ENCODE results near the gene NRM.
A peak's percentile ranks its signal among the peaks of the same experiment; 100 is the strongest.
"Not testable (repeated sequence)": the region's sequence is repeated elsewhere in the genome, so short reads cannot be mapped to it uniquely, and the experiment has no call there.

The NRM gene

DNA sequence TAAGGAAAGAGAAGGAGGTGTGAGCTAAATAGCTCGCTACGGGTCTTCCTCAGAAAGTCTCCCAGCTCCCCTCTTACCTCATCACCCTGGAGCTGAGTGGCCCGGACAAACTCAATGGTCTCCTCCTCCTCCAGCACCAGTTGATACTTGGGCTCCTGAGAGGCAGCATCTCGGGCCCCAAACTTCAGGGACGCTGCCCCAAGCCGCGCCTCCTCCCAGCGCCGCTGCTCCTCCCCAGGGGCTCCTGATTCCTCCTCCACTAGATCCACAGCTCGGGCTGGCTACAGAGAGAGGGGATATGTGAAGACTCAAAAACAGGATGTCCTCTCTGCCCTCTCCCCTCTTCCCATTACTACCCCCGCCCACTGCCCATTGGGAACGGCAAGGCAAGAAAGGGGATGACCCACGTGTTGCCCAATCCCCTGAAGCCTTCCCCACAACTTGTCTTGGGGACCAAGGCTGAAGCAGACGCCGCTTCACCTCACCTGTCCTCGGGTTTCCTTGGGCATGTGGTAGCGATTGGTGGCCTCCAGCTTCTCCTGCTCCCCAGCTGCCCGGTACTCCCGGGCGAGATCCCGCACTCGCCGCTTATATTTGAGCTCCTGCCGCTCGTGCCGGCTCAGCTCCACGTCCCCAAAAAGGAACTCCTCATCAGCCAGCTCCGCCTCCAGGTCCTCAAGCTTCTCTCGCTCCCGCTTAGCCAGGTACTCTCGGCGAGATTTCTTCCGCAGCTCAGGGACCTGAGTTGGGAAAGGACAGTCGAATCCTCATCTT, 25.6 kb downstream of the NRM start:
- DNase-seq (ENCODE audit: low spot score) = no peak

DNA sequence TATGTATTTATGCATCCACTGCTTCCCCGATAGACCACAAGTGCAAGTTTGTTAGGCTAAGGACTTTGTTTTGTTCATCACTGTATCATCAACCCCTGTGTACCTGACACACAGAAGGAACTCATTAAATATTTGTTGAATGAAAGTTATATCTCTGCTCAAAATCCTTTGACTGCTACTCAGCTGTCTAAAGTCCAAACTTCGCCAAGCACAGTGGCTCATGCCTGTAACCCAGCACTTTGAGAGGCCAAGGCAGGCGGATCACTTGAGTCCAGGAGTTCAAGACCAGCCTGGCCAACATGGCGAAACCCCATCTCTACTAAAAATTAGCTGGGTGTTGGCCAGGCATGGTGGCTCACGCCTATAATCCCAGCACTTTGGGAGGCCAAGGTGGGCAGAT, 32.9 kb downstream of the NRM start:
- DNase-seq (ENCODE audit: low spot score) = not testable (repeated sequence)

DNA sequence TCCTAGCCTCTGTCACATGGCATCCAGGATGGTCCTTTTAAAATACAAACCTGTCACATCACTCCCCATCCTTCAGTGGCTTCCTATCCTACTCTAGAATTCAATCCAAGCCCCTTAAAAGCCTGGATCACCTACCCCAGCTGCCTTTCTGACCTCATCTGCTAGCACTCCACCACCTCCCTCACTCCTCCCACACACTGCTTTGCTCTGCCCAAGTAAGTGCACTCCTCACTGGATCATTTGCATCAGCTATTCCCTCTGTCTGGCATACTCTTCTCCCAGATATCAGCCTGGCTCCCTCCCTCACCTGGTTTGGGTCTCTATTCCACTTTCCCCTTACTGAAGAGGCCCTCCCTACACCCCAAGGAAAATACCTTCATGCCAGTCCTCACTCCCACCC, 33.3 kb downstream of the NRM start:
- DNase-seq (ENCODE audit: low spot score) = no peak

GRCh38 chr6:30656513-30656912, 34.3 kb downstream of the NRM start:
- no peak for DNase-seq (ENCODE audit: low spot score)

DNA sequence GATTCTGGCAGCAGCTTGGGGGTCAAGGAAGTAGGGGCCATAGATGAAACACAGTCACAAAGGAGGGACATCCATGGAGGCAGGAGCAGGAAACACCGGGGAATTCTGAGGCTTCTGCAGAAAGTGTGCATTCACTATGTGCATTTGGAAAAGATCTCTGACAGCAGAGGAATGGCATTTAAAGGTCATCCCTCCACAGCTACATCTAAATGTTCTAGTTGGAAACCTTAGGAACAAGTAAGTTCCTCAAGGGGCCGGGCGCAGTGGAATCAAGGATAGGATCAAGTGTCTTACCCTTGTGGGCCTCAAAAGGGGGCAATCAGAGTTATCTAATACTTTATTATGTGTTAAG, 35.1 kb downstream of the NRM start:
- no peak for DNase-seq (ENCODE audit: low spot score)

DNA sequence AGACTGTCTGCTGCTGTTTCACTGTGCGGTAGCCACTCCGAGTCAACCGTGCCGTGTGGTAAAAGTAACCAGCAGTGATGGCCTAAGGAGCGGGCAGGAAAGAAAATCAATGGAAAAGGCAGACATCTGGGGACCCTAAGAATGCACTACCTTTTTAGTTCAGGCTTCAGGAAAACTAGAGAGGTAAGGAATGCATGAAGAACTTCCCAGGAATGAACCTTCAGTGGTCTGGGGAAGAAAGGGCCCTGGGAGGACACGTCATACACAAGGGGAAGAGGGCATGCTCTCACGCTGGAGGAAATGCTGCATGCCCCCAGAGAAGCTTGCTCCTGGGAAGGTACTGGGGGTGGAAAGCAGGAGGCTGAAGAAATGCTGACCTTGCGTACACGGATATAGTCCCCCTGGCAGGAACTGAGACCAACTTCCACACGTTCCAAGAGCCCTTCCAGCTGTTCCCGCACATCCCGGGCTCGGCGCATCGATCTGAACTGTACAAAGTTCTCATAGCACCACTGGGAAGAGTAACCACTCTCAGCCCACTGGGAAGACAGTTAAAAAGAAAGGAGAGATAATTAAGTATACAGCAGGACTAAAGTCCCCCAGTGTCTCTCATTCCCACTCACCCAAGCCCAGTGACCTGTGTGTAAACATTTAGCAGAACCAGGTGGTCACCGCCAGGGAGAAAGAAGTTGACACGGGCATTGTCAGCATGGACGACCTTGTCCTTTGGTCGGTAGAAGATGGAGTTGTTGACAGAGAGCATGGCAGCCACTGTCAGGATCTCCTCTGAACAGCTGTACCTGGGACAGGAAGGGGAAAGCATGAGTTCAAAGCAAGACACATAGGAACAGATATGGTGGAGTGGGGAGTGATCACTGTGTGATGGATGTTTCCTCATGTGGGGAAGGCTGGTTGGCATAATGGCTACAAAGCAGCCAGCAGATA, 35.7 kb downstream of the NRM start:
- no peak for DNase-seq (ENCODE audit: low spot score)

- no peak for DNase-seq (ENCODE audit: low spot score)
Observed at GRCh38 chr6:30651143-30651542, 39.6 kb downstream of the NRM start.

GRCh38 chr6:30647242-30648116, 43.3 kb downstream of the NRM start:
- no peak for DNase-seq (ENCODE audit: low spot score)

GRCh38 chr6:30646450-30647241, 44.1 kb downstream of the NRM start, which contains the start of gene C6orf136:
TSS of gene C6orf136 (plus strand) at chr6:30647133. CDS start at chr6:30647232, 99 bp downstream.
- DNase-seq (ENCODE audit: low spot score) = peak; percentile 90

GRCh38 chr6:30645989-30646388, 44.8 kb downstream of the NRM start:
- DNase-seq (ENCODE audit: low spot score) = no peak

GRCh38 chr6:30644769-30645168, 46.0 kb downstream of the NRM start:
- DNase-seq (ENCODE audit: low spot score) = no peak

DNA sequence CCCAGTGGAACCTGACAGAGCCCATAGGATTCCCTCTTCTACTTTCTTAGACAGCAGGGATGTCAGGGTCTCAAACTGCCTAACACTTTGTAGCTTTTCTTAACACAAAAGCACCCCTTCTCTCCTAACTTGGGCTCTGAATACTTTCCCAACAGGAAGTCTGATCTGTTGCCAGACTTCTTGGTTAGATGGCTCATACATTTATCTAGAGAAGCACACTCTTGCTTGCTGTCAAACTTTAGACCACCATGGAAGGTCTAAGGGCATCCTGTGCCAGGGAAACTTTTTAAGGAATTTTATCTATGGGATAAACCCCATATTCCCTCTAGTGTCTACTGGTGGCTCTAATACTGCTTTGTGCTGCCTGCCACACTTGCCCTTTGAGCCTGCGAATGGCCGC, 47.1 kb downstream of the NRM start:
- DNase-seq (ENCODE audit: low spot score) = no peak

GRCh38 chr6:30641048-30641447, 49.7 kb downstream of the NRM start:
- no peak for DNase-seq (ENCODE audit: low spot score)

DNA sequence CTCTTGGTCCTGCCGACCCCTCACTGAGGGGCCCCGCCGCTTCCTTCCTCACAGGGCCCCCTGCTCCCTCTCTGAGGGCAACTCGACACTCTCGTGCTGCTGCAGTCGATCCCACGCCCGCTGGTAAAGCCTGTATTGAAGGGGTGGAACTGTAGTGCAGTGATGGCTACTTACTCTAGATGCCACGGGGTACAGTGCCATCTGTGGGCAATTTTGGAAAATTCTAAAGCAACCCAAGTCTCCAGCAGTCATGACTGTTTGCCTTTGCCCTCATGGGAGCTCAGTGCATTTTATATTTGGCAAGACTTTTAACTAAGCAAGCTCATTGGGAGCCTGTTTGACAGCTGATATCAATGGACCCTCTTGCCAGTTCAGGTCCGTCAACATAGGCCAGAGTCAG, 50.3 kb downstream of the NRM start:
- DNase-seq (ENCODE audit: low spot score) = no peak

Measured in kidney capillary endothelial cell (primary cell).